Neural cell (in vitro differentiated cells): ENCODE data around the gene CST1.

ENCODE experiments used
- EP300 ChIP-seq: fragments of 450-650 bp; conservative IDR thresholded peaks from 2 replicates; pipeline ENCODE4 v1.6.1; 2014; ENCODE audit warnings: antibody characterized with exemption, mild to moderate bottlenecking, moderate library complexity; ENCODE audit not compliant: poor library complexity, severe bottlenecking
- EZH2 ChIP-seq: fragments of 200-600, 300-800 bp; shearing (Covaris generic), sonication (generic); IDR thresholded peaks from 2 replicates; pipeline ENCODE4 v1.6.1; 2014; ENCODE audit warnings: antibody characterized with exemption, low read length, borderline replicate concordance, mild to moderate bottlenecking; ENCODE audit not compliant: insufficient read depth, poor library complexity, severe bottlenecking
- RAD21 ChIP-seq: fragments of 450-650 bp; conservative IDR thresholded peaks from 2 replicates; pipeline ENCODE4 v1.6.1; 2014; ENCODE audit warnings: antibody characterized with exemption, mild to moderate bottlenecking, moderate library complexity
- SMC3 ChIP-seq: fragments of 450-650 bp; conservative IDR thresholded peaks from 2 replicates; pipeline ENCODE4 v1.6.1; 2014; ENCODE audit warnings: antibody characterized with exemption, mild to moderate bottlenecking, moderate library complexity; ENCODE audit not compliant: poor library complexity
- TF ChIP-seq, protein P1 (sequence below): fragments of 450-650 bp; IDR thresholded peaks from 2 replicates; pipeline ENCODE4 v1.5.1; 2014; ENCODE audit warnings: antibody characterized with exemption, mild to moderate bottlenecking, moderate library complexity; ENCODE audit not compliant: poor library complexity, severe bottlenecking

- TF ChIP-seq, protein P1, sequence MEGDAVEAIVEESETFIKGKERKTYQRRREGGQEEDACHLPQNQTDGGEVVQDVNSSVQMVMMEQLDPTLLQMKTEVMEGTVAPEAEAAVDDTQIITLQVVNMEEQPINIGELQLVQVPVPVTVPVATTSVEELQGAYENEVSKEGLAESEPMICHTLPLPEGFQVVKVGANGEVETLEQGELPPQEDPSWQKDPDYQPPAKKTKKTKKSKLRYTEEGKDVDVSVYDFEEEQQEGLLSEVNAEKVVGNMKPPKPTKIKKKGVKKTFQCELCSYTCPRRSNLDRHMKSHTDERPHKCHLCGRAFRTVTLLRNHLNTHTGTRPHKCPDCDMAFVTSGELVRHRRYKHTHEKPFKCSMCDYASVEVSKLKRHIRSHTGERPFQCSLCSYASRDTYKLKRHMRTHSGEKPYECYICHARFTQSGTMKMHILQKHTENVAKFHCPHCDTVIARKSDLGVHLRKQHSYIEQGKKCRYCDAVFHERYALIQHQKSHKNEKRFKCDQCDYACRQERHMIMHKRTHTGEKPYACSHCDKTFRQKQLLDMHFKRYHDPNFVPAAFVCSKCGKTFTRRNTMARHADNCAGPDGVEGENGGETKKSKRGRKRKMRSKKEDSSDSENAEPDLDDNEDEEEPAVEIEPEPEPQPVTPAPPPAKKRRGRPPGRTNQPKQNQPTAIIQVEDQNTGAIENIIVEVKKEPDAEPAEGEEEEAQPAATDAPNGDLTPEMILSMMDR: no peak
- TF ChIP-seq SMC3 (no peak), RAD21 (no peak), EP300 (no peak), EZH2 (no peak)
Observed at GRCh38 chr20:23721962-23722361, 28.8 kb downstream of the CST1 start.
